ENCODE results near the gene CC2D1A.

The CC2D1A gene

DNA sequence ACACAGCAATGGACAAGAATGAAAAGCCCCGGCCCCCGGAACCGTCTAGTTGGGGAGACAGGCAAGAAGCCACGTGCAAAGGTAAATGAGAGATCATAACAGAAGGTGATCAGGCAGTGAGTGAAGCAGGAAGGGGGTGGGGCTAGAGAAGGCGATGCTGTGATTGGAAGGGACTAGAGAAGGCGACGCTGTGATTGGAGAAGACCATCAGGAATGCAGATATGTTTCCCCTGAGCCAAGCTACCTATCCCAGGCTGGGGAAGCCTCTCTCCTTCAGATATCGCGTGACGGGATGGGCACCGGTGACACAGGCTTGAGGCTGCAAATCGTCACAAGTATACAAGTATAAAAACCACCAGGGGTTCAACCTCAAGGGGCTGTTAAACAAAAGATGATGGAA, 68.1 kb downstream of the CC2D1A start:
- Histone ChIP-seq H3K36me3 (replicated peaks; ENCODE audit: insufficient read depth, low read length) (no peaks in the 10 kb centered on the region), H4K20me1 (ENCODE audit: insufficient read depth, low read length) (no peaks in the 10 kb centered on the region), H3K9me2 (replicated peaks; ENCODE audit: insufficient read depth, low read length) (no peaks in the 10 kb centered on the region), H3K4me3 (ENCODE audit: low read length) (no peak overlapping the region), H3K4me1 (ENCODE audit: low read length) (no peaks in the 10 kb centered on the region), H3F3A (ENCODE audit: insufficient read depth, low read length) (no peaks in the 10 kb centered on the region), H3K9ac (ENCODE audit: low read length) (no peak overlapping the region), H3K27me3 (replicated peaks; ENCODE audit: insufficient read depth, low read length) (no peaks in the 10 kb centered on the region), H3K27ac (ENCODE audit: low read length) (no peak overlapping the region), H3K9me3 (replicated peaks; ENCODE audit: insufficient read depth, low read length) (no peaks in the 10 kb centered on the region), H3K79me2 (ENCODE audit: low read length) (no peaks in the 10 kb centered on the region), H3K4me2 (ENCODE audit: low read depth, low read length) (no peak overlapping the region), H2AFZ (ENCODE audit: low read length) (no peak overlapping the region)
- TF ChIP-seq EZH2phosphoT487 (IDR thresholded peaks at IDR 0.05; ENCODE audit: low read length) (no peak), EZH2 (optimal IDR thresholded peaks at IDR 0.05; ENCODE audit: low read depth, low read length) (no peak)
- TF ChIP-seq, protein P1, sequence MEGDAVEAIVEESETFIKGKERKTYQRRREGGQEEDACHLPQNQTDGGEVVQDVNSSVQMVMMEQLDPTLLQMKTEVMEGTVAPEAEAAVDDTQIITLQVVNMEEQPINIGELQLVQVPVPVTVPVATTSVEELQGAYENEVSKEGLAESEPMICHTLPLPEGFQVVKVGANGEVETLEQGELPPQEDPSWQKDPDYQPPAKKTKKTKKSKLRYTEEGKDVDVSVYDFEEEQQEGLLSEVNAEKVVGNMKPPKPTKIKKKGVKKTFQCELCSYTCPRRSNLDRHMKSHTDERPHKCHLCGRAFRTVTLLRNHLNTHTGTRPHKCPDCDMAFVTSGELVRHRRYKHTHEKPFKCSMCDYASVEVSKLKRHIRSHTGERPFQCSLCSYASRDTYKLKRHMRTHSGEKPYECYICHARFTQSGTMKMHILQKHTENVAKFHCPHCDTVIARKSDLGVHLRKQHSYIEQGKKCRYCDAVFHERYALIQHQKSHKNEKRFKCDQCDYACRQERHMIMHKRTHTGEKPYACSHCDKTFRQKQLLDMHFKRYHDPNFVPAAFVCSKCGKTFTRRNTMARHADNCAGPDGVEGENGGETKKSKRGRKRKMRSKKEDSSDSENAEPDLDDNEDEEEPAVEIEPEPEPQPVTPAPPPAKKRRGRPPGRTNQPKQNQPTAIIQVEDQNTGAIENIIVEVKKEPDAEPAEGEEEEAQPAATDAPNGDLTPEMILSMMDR (IDR thresholded peaks at IDR 0.05; ENCODE audit: low read length): no peak
- DNase-seq: no peak

DNA sequence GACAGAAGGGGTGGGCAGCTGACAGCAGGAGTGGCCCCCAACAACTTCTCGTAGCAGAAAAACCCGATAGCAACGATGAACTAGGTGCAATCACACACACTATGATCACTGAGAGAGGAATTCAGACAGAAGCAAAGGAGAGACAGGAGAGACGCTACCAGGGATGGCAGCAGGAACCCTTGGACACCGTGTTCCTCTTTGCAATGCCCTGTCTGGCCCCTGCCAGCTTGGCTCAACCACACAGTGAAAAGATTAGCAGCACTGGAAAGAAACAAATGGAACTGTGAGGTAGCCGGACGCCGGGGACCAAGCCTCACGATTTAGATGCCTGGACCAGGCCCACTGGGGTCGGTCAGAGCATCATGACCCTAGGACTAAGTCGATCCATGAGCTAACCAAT, 69.9 kb downstream of the CC2D1A start:
- TF ChIP-seq EZH2phosphoT487 (IDR thresholded peaks at IDR 0.05; ENCODE audit: low read length) (no peak), EZH2 (optimal IDR thresholded peaks at IDR 0.05; ENCODE audit: low read depth, low read length) (no peak)
- TF ChIP-seq, protein P1 (IDR thresholded peaks at IDR 0.05; ENCODE audit: low read length): no peak
- Histone ChIP-seq H3K4me3 (ENCODE audit: low read length) (no peak overlapping the region), H3K27me3 (replicated peaks; ENCODE audit: insufficient read depth, low read length) (no peaks in the 10 kb centered on the region), H3K36me3 (replicated peaks; ENCODE audit: insufficient read depth, low read length) (no peaks in the 10 kb centered on the region), H3K27ac (ENCODE audit: low read length) (no peak overlapping the region), H2AFZ (ENCODE audit: low read length) (no peak overlapping the region), H3K79me2 (ENCODE audit: low read length) (no peaks in the 10 kb centered on the region), H4K20me1 (ENCODE audit: insufficient read depth, low read length) (no peaks in the 10 kb centered on the region), H3K4me1 (ENCODE audit: low read length) (no peaks in the 10 kb centered on the region), H3K4me2 (ENCODE audit: low read depth, low read length) (no peak overlapping the region), H3K9me3 (replicated peaks; ENCODE audit: insufficient read depth, low read length) (no peaks in the 10 kb centered on the region), H3K9ac (ENCODE audit: low read length) (no peak overlapping the region), H3K9me2 (replicated peaks; ENCODE audit: insufficient read depth, low read length) (no peaks in the 10 kb centered on the region), H3F3A (ENCODE audit: insufficient read depth, low read length) (no peaks in the 10 kb centered on the region)
- no peak for DNase-seq

DNA sequence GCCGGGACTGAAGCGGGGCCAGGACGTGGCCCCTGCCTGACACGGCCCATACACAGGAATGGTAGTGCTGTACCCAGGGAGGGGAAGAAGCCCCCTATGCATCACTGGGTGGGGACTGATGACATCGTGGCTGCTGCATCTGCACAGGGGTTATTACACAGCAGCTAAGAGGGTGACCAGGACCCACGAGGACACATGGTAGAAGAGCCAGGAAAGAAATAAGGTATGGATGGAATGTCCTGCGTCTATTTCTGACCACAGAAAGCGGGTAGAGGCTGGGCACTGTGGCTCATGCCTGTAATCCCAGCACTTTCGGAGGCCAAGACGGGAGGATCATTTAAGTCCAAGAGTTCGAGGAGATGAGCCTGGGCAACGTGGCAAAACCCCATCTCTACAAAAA, 70.4 kb downstream of the CC2D1A start:
- no peak overlapping the region for H3K4me2 ChIP-seq (ENCODE audit: low read depth, low read length)
- H2AFZ ChIP-seq (ENCODE audit: low read length): no peak overlapping the region
- H3K27ac ChIP-seq (ENCODE audit: low read length): no peak overlapping the region
- no peak for DNase-seq
- no peaks in the 10 kb centered on the region for H3K36me3 ChIP-seq (replicated peaks; ENCODE audit: insufficient read depth, low read length)
- no peaks in the 10 kb centered on the region for H3K9me2 ChIP-seq (replicated peaks; ENCODE audit: insufficient read depth, low read length)
- no peaks in the 10 kb centered on the region for H3K4me1 ChIP-seq (ENCODE audit: low read length)
- H3K4me3 ChIP-seq (ENCODE audit: low read length): no peak overlapping the region
- no peaks in the 10 kb centered on the region for H3F3A ChIP-seq (ENCODE audit: insufficient read depth, low read length)
- no peak for TF ChIP-seq EZH2 (optimal IDR thresholded peaks at IDR 0.05; ENCODE audit: low read depth, low read length)
- no peak for TF ChIP-seq EZH2phosphoT487 (IDR thresholded peaks at IDR 0.05; ENCODE audit: low read length)
- TF ChIP-seq, protein P1 (IDR thresholded peaks at IDR 0.05; ENCODE audit: low read length): no peak
- no peaks in the 10 kb centered on the region for H4K20me1 ChIP-seq (ENCODE audit: insufficient read depth, low read length)
- no peaks in the 10 kb centered on the region for H3K27me3 ChIP-seq (replicated peaks; ENCODE audit: insufficient read depth, low read length)
- H3K79me2 ChIP-seq (ENCODE audit: low read length): no peaks in the 10 kb centered on the region
- no peaks in the 10 kb centered on the region for H3K9me3 ChIP-seq (replicated peaks; ENCODE audit: insufficient read depth, low read length)
- no peak overlapping the region for H3K9ac ChIP-seq (ENCODE audit: low read length)

All from MM.1S (cell line).